ENCODE measurements around the gene SUPT5H.
"Not testable (repeated sequence)": the region's sequence is repeated elsewhere in the genome, so short reads cannot be mapped to it uniquely, and the experiment has no call there.

The SUPT5H gene

DNA sequence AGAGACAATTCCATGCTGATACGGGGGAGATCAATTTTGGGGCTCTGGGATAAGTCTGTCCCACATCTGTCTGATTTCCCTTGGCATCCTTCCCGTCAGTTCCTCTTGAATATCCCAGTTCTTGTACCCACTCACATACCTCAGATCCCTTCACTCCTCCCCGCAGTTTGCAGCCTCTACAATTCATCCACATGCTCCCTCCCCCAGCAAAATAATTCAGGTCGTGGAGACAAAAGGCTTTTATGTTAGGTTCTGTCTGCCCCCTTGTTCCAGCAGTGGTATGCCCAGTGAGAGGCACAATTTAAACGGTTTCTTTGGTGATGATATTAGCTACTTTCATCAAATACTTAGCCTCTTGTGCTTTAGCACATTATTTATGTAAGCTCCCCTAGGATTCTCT is 19.2 kb upstream of the SUPT5H start:
- DNase-seq: no peak

DNA sequence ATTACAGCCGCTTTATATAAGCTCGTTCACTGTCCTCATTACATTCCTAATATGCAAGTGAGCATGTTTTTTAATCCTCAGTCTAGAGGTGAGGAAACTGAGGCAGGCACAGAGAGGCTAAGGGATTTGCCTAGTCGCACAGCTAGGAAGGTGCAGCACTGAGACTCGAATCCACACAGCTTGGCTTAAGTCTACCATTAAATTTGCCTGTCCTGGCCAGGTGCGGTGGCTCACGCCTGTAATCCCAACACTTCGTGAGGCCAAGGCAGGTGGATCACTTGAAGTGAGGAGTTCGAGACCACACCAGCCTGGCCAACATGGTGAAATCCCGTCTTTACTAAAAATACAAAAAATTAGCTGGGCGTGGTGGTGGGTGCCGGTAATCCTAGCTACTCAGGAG is 17.7 kb upstream of the SUPT5H start:
- no peak for DNase-seq

DNA sequence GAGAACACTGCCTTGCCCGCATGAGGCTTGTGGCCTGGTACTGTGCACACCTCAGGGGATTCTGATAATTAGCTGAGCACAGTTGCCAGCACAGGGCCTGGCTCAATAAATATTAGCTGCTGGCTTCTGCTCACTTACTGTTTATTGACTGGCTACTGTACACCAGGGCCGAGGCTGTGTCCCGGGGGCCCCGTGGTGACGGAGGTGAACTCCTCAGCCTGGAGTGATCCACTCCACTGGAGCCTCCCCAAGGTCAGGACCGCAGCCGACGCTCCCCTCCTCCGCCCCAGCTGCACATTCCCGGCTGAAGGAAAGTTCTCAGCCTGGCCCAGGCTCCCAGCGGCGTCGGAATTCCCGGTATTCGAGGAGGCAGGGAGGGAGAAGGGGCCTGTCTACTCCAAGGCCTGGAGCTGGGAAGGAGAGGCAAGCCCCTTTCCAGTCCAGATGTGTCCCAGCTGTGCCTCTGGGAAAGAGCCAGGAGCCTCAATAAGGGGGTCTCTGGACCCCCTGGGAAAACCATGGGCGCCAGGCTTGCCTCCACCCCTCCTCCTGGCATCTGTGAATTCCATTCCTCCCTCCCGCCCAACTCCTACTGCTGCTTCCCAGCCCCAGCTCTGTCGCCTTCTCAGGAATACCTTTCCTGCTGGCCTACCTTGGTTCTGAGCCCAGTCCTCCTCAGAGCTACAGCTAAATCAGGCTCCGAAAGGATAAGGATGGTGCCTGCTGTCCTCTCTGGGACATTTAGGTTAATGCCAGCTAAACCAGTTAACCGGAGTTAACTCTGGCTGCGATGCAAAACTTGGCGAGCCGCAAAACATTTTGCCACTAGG is 16.9 kb upstream of the SUPT5H start:
- no peak for DNase-seq

DNA sequence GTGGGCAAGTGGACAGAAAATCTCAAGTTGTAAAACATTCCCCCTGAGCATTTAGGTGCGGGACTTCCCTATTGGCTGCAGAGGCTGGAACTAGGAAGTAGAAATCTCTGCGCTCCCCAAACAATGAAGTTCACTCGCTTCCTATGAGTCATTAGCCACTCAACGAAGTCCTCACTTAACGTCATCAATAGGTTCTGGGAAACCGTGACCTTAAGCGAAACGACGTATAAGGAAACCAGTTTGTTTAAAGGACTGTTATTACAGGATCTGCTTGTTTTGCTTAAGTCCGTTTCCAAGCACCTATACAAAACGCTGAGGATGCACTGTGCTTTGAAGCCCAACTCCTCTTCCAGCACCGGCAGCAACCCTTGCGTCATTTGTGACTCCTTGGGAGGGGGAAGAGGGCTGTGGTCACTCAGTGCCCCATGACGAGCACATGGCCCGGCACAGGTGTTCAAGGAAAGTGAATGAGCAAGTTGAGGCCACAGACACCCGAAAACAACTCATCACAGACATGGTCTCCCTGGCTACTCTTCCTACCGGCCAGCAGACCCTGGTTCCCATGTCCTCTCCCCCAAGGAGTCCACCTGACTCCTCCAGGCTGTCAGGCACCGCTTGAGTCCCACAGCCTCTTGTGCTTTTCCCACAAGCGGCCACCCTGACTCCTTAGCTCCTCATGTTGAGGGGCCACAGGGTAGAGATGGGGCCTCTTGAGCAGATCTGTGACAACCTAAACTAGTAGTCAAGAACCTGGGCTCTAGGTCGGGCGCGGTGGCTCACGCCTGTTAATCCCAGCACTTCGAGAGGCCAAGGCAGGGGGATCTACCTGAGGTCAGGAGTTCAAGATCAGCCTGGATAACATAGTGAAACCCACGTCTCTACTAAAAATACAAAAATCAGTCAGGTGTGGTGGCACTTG is 14.4 kb upstream of the SUPT5H start:
- DNase-seq: peak; percentile 66 to 67

DNA sequence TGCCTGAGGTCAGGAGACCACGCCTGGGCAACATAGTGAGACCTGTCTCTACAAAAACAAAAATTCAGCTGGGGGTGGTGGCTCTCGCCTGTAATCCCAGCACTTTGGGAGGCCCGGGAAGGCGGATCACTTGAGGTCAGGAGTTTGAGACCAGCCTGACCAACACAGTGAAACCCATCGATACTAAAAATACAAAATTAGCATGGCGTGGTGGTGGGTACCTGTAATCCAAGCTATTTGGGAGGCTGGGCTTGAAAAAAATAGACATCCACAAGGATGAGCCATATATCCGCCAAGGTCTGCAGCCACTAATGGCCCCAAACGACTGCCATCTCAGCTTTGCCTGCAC is 12.7 kb upstream of the SUPT5H start:
- no peak for DNase-seq

DNA sequence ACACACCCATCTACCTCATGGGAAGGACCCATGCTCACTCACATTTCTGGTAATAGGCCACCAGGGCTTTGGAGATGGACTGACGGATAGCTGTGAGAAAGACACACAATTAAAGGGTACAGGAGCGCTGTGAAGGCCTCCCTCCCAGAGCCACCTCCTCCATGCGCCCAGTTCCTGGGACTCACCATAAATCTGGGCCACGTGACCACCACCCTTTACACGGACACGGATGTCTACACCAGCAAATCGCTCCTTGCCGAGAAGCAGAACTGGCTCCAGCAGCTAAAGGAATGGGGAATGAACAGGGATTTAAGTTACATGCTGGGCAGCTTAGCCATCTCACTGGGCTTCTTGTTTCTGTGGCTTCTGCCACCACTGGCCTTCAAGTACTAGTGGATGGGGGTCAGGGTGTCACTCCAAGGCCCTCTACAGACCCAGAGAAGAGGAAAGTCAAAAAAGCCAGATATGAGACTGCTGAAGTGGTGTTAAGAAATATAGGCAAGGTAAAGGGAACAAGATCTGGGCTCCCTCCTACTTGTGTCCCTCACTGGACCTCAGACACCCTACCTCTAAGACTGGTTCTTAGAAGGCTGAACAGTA is 11.8 kb upstream of the SUPT5H start:
- DNase-seq: no peak

DNA sequence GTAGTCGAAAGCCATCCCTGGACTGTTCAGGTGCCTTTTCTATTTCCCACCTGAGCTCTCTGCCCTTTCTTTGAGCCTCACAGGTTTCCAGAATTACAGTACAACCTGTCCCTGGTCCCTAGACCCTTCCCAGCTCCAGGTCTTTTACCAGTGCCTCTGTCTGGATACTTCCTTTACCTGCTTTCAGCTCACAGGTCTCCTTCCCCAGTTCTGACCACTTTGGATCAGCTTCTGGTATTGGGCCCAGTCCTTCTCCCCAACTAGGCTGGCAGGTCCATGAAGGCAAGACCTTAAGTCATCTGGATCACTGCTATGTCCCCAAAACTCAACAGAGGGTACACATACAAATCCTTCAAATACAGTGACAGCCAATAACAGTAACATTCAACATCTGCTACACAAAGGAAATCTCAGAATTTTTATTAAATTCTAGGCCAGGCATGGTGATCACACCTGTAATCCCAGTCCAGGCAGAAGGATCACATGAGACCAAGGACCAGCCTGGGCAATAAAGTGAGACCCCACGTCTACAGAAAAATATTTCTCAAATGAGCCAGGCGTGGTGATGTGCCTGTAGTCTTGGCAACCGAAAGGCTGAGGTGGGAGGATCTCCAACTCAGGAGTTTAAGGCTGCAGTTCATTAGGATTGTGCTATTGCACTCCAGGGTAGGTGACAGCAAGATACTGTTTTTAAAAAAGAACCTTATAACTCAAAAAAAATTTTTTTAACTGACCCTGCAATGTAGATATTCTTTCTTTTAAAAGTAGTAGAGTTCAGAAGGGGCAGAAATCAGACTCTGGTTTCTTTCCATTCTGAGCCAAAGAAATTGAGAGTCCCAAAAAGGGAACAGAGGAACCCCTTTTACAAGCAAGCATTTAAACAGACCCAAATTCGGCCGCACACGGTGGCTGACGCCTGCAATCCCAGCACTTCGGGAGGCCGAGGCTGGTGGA is 11.0 kb upstream of the SUPT5H start:
- DNase-seq: no peak

DNA sequence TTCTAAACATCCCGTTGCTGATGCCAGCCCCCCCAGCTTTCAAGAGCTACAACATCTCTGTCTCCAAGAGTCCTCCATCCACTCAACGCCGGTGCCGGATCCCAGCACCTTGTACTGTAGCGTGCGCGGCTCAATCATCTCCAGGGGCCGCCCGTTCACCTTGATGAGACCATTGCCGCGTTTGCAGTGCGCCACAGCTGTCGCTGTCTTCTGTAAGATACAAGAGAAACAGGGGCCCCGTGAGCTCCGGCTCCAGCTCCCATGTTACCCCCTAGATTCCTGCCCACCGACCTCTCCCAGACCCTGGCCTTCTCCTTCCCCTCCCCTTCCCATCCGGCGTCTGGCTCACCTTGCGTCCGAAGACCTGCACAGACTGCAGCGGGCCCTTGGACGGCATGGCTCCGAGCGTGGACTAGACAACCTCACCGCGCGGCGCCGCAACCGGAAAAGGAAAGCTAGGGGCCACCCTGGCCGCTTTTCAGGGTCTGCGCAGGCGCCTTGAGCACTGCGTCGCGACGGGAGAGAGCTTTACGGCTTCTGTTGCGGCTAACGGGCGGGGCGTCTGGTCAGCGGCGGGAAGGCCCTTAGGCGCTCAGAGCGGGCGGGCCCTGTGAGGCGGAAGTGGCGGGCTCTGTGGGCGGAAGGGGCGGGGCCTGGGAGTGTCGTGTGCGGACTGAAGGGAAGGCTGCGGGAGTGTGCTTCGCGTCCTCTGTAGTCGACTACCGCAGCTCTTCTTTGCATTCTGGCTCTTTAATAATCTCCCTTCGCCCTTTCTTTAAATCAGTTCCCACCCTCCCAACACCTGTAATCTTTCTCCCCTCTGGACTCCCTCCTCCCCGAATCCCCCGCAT is 9.7 kb upstream of the SUPT5H start, which contains the start of gene RPS16:
TSS of gene RPS16 (minus strand) at position 451 of the 851 bp plus-strand sequence. CDS start at position 397, 54 bp downstream.
- DNase-seq: peak; percentile 100

DNA sequence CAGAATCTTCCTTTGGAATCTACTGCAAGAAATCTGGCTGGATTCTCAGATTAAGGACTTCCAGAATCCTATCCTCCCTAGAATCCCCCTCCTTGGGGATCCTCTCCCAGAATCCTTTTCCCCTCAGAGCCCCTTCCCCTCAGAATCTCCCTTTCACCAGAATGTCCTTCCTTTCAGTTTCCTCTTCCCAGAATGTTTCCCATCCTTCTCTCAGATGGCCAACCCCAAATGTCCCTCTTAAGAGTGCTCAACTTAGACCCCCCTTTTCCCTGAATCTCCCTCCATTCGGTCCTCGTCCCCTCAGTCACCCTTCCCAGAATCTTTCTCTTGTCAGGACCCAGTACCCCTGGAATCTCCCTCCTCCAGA is 9.0 kb upstream of the SUPT5H start:
- DNase-seq: no peak

DNA sequence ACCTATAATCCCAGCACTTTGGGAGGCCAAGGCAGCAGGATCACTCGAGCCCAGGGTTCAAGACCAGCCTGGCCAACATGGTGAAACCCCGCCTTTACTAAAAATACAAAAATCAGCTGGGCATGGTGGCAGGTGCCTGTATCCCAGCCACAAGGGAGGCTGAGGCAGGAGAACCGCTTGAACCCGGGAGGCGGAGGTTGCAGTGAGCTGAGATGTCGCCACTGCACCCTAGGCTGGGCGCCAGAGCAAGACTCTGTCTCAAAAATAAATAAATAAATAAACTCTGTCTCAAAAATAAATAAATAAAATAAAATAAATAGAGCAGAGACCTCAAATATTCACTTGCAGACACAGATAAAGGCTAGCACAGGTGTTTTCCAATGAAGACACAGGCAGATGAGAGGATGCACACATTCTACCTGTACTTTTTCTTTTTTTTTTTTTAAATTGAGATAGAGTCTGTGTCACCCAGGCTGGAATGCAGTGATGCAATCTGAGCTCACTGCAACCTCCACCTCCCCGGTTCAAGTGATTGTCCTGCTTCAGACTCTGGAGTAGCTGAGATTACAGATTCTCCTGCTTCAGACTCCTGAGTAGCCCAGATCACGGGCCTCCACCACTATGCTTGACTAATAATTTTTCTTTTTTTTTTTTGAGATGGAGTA is 7.0 kb upstream of the SUPT5H start:
- no peak for DNase-seq

DNA sequence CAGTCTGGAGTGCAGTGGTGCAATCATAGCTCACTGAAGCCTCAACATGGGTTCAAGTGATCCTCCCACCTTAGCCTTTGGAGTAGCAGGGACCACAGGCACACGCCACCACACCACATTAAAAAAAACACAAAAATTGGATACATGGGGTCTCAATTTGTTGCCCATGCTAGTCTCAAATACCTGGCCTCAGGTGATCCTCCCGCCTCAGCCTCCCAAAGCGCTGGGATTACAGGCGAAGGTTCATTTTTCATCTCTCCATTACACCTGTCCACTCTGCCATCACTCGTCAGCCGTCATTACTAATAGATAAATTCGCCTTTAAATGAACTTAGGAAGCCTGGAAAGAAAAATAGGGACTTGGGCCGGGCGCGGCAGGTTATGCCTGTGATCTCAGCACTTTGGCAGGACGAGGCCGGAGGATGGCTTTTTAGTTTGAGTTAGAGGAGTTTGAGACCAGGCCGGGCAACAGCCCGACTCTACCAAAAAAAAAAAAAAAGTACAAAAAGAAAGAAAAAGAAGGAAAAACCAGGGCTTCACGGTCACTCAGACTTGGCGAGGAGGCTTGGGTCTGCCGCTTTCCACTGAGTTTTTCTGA is 685 bp upstream of the SUPT5H start:
- DNase-seq: no peak

DNA sequence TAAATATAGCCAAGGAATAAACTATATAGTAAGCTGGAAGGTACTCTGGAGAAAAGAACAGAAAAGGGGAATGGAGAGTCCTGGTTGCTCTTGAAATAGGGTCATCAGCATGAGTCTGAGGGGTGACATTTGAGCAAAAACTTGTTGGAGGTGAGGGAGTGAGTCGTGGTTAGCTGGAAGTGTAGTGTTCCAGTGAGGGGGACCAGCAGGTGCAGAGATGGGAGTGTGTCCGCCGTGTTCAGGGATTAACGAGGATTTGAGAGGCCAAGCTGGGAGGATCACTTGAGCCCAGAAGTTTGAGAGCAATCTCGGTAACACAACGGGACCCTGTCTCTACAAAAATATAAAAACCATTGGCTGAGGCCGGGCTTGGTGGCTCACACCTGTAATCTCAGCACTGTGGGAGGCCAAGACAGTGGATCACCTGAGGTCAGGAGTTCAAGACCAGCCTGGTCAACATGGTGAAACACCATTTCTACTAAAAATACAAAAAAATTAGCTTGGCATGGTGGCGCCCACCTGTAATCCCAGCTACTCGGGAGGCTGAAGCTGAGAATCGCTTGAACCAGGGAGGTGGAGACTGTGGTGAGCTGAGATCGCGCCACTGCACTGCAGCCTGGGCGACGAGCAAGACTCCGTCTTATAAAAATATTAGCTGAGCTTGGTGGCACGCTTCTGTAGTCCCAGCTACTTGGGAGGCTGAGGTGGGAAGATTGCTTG is 1.1 kb downstream of the SUPT5H start:
- no peak for DNase-seq

DNA sequence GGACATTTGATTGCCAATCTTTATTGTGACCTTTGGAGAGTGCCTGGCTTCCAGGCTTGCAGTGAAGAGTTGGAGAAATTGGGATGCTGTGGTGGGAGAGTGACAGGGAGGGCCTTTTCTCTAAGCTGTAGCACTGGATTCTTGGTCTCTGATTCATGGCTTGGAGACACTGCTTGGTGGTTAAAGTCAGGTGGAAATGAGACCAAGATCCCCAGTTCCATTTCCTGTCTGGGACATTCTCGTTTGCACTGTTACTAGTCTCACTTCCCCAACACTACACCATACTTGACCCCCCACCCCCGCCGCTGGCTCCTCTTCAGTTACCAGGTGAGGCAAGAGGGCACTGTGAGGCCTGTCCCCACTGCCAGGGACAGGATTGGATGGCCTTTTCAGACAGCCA is 2.9 kb downstream of the SUPT5H start:
- DNase-seq: peak in 1 of 2 donors; percentile 50

DNA sequence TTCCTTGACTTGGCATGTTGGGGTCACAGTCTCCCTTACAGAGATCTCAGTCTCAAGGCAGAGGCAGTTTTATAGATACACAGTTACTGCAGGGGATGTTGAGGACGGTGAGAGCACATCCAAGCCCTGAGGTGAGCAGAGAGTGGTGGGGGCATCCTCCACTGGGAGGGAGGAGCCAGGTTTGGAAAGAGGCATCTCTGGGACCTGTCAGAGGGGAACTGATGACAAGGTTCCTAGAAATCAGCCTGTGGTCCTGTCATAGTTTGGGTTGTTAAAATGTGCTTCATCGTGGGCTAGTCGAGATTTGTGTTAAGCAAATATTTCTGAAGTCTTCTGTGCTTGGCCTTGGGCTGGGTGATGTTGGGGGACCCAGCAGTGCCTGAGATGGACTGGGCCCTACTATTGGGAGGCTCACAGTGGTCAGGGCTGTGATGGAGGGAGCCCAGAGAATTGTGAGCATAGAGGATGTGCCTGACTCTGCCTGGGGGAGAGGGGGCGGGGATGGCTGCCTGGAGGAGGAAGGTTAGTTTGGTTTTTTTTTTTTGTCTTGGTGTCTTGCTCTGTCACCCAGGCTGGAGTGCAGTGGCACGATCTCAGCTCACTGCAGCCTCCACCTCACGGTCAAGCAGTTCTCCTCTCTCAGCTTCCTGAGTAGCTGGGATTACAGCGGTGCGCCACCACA is 3.9 kb downstream of the SUPT5H start:
- no peak for DNase-seq

DNA sequence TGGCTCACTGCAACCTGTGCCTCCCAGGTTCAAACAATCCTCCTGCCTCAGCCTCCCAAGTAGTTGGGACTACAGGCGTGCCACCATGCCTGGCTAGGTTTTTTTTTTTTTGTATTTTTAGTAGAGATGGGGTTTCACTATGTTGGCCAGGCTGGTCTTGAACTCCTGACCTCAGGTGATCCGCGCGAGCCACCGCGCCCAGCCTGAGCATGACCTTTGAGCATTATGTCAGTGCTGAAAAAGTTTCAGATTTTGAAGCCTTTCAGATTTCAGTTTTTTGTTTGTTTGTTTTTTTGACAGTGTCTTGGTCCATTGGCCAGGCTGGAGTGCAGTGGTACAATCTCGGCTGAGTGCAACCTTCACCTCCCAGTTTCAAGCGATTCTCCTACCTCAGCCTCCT is 5.9 kb downstream of the SUPT5H start:
- DNase-seq: not testable (repeated sequence)

DNA sequence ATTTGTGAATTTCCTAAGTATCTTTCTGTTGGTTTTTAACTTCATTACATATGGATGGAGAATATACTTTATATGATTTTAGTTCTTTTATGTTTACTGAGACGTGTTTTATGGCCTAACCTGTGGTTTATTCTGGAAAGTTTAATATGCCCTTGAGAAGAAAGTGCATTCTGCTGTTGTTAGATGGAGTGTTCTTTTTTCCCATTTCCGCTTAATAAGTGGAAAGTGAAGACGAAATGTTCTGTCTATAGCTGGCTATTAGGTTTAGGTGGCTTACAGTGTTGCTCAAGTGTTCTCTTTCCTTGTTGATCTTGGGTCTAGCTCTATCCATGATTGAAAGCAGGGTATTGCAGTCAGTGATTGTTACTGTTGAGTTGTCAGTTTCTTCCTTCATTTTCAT is 18.0 kb downstream of the SUPT5H start:
- DNase-seq: no peak

DNA sequence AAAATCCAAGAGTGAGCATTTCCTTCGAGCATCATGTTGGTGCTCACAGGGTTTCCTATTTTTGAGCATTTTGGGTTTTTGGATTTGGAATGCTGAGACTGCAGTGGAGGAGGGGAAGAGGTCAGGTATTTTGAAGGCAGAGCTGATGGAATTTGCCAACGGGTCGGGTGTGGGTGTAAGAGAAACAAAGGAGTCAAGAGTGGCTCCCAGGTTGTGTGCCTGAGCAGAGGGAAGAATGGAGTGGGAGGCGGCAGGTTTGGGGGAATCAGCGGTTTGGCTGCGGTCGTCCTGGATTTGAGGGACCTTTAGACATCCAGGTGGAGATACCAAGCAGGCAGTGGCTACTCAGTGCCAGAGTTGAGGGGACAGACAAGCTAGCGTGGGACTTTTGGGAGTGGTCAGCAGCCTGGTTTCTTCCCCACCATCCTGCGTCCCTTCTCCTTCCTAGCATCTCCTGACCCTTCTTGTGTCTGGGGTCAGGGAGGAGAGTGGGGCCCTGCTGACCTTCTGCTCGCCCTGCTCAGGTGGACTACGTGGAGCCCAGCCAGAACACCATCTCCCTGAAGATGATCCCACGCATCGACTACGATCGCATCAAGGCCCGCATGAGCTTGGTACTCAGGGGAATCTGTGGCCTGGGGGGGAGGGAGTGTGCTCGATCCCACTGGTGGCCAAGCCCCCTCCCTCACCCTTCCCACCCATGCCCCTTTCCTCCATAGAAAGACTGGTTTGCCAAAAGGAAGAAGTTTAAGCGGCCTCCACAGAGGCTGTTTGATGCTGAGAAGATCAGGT is 20.8 kb downstream of the SUPT5H start:
- DNase-seq: no peak

DNA sequence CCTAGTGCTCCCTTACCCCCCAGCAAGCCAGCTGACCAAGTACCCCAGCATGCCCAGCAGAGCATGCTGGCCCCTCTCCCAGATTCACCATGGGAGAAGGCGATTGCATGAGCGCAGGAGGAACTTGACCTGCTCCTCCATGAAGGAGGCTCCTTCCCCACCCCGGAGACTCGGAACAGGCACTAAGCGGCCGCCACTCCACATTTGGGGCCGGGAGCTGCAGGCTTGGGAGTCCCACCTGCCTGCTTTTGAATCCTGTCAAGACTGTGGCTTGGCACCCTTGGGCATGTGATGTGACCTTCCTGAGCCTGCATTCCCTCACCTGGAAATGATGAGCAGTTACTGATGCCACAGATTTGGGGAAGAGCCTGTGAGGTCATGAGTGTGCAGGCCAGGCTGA is 22.6 kb downstream of the SUPT5H start:
- no peak for DNase-seq
